HG03175 (cell line): ENCODE results near the gene BEAN1.

Source experiments
- ATAC-seq: cut with Tn5 transposase; IDR thresholded peaks from one replicate; pipeline ENCODE4 v1.9.1; 2021; ENCODE audit warnings: mild to moderate bottlenecking, moderate library complexity; ENCODE audit not compliant: unreplicated experiment

The BEAN1 gene, protein sequence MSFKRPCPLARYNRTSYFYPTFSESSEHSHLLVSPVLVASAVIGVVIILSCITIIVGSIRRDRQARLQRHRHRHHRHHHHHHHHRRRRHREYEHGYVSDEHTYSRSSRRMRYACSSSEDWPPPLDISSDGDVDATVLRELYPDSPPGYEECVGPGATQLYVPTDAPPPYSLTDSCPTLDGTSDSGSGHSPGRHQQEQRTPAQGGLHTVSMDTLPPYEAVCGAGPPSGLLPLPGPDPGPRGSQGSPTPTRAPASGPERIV

DNA sequence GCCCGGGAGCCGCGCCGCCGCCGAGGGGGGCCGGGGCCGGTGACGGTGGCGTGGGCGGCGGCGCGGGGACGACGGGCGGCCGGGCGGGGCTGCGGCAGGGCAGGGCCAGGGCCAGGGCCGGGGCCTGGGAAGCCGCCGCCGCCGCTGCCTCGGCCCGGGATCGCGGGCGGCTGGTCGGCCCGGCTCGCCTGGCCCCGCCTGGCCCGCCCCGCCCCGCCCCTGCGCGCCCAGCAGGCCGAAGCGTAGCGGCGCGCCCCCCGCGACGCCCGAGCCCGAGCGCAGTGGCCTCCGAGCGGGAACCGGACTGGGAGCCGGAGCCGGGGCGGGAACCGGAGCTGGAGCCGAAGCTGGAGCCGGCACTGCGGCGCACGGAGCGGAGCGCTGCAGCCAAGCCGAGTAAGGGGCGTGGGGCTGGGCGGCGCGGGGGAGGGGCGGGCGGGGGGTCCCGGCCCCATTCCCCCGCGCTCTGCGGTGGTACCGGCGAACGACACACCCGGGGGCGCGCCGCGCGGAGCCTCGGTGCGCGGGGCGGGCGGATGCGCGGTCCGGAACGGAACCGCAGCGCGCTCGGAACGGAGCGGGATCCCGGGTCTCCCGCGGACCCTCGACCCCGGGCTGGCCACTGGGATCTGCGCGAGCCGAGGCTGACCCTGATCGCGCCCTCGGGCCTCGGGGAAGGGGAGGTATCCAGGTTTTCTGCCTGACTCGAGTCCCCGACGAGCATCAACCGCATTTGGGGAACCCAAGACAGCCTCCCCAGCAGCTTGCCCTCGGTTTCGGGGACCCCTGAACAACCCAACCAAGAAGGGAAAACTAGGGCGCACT, at the start of gene BEAN1:
TSS of gene BEAN1 (plus strand) at position 260 of the 825 bp plus-strand sequence. CDS start 10,382 bp downstream, outside the sequence.
- ATAC-seq: no peak

DNA sequence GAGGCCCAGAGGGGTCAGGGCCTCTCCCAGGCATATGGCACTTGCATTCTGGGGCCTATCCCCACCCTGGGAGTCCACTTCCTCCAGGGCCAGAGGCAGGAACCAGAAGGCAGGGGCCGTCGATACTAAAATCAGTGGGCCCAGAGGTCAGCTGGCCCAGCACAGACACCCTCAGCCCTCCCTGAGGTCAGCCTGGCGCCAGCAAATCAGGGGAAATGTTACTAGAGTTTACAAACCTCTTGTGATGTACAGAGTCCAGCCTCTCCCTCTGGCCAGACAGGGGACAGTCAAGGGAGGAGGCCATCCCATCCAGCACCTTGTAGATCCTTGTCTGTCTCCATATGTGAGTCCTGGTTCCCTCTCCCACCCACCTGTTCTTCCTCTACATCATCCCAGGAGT, 49.8 kb upstream of the BEAN1 start:
- no peak for ATAC-seq

DNA sequence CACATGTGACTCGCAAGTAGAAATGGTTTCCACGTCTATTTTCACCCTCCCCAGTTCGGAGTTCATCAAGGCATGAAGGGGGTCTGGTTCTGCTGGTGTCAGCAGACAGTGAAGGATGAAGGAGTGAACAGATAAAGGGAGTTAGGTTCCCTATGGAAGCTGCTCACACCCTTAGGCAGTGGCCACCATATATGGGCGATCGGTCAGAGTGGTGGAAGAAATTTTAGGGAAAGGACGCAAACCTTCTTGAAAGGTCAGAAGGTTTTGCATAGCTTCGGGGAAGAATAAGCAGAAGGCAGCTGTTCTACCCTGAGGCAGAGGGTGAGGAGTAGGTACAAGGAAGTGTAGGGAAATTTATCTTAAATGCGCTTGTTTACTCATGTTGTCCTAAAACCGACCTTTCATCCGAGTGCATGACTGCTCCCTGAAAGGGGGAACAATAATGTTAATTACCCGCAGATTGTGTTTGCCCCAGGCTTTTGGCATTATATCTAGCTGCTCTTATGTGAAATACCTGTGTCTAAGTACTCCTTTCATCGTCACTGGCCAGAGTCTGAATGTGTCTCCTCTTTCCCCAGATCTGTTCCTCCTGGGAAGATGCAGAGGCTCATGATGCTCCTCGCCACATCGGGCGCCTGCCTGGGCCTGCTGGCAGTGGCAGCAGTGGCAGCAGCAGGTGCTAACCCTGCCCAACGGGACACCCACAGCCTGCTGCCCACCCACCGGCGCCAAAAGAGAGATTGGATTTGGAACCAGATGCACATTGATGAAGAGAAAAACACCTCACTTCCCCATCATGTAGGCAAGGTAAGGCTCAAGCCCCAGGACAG, 48.1 kb upstream of the BEAN1 start:
- no peak for ATAC-seq

DNA sequence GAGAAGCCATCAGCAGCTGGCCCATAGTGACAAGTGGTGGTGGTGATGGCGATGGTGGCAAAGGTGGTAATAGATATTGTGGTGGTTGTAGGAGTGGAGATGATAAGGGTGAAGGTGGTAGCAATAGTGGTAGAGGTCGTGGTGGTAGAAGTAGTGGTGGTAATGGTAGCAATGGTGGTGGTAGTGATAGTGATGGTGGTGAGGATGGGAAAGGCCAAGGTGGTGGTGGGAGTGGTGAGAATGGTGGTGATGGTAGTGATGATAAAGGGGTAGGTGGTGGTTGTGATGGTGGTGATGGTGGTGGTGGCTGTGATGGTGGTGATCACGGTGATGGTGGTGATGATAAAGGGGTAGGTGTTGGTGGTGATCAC, 47.5 kb upstream of the BEAN1 start:
- ATAC-seq: no peak

DNA sequence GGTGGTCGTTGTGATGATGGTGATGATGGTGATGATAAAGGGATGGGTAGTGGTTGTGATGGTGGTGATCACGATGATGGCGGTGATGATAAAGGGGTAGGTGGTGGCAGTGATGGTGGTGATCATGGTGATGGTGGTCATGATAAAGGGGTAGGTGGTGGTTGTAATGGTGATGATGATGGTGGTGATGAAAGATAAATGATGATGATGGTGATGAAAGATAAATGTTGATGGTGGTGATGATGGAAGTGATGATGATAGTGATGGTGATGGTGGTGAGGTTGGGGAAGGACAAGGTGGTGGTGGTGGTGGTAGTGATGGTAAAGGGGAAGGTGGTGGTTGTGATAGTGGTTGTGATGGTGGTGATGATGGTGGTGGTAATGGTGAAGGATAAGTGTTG, 46.7 kb upstream of the BEAN1 start:
- no peak for ATAC-seq

DNA sequence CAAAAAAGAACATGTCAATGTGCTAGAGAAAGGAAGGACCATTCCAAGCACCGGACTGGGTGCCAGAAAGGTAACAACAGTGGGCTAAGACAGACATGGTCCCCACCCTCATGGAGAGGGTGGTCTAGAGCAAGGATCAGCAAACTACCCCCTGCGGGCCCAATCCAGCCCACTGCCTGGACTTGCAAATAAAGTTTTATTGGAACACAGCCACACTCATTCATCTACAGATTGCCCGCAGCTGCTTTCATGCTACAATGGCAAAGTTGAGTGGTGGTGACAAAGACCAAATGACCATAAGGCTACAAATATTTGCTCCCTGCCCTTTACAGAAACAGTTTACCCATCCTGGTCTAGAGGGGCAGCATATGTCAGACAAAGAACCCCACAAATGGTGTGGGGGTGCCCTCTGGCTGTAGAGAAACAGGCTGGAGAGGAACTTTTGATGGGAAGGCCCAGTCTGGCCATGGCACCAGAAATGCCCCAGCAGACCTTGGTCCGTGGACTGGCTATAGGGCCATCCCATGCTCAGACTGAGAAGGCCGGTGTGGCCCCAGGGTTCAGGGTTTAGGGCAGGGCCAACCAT, 45.4 kb upstream of the BEAN1 start:
- no peak for ATAC-seq

DNA sequence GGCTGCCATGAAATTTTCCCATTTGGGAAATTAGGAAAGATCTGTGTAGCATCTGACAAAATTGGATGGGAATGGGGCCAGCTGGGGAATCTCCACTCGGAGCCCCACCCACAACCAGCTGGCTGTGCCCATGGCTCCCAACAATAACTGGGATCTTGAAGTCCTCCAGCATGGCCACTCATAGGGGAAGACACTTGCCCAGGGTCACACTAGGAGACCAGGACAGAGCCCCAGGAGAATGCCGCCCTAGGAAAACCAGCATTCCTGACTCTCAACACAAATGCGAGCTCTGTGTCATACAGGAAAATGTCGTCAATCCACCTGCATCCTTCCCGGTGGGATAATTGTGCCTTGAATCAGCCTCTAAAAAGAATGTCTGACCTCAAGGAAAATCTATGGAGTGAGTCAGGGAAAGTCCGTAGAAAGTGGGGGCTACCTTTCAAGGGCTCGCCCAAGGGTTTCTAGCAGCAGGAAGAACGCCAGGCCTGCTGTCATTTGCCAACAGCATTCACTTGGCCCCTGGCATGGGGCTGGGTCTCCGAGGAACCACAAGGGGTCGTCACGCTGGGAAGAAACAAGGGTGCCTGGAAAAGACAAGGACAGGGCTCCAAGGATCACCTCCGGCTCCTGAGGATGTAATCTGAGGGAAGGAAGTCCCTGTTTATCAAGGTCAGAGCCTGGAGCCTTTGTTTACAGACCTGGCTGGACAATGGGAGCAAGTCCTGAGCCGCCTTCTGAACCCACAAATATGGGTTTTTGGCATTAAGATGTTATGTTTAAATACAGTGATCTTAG, 44.7 kb upstream of the BEAN1 start:
- no peak for ATAC-seq

DNA sequence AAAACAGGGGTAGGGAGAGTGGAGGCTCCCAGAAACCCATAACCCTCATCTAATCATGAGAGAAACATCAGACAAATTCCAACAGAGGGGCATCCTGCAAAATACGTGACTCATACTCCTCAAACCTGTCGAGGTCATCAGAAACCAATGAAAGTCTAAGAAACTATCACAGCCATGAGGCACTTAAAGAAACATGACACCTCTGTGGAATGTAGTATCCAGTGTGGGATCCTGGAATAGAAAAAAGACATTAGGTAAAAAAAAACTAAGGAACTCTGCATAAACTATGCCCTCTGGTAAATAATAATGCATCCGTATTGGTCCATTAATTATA, 44.2 kb upstream of the BEAN1 start:
- no peak for ATAC-seq

DNA sequence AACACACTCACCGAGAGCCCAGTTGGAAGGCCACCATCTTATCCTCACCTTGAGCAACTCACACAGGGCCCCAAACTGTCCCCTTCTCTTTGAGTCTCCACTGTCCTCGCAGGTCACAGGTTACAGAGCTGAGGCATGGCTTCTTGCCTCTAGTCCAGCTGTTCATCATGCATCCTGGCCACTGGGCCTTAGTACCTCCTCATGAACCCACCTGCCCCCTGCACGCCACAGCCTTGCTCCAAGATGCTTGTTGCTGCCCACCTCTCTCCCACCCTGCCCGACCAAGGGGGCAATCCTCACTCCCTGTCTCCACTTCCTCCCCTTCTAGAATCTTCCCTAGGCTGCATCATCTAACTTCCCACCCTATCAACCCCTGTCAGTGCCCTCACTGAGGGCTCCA, 43.5 kb upstream of the BEAN1 start:
- ATAC-seq: no peak

DNA sequence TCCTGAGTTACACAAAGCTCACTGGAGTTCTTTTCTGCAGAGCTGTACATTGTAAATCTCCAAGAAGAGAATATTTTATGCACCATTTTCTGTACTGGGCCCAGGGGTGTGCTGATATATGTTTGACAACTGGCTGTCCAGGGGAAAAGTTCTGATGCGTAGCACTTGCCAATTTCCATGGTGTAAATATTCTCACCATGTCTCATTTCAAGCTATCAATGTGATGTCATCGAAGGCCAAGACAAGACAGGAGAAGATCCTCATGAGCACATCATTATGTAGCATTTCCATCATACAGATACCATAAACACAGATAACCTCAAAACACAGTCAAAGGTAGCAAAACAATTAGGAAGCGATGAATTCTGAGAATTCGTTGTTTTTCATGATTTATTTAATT, 41.7 kb upstream of the BEAN1 start:
- no peak for ATAC-seq

DNA sequence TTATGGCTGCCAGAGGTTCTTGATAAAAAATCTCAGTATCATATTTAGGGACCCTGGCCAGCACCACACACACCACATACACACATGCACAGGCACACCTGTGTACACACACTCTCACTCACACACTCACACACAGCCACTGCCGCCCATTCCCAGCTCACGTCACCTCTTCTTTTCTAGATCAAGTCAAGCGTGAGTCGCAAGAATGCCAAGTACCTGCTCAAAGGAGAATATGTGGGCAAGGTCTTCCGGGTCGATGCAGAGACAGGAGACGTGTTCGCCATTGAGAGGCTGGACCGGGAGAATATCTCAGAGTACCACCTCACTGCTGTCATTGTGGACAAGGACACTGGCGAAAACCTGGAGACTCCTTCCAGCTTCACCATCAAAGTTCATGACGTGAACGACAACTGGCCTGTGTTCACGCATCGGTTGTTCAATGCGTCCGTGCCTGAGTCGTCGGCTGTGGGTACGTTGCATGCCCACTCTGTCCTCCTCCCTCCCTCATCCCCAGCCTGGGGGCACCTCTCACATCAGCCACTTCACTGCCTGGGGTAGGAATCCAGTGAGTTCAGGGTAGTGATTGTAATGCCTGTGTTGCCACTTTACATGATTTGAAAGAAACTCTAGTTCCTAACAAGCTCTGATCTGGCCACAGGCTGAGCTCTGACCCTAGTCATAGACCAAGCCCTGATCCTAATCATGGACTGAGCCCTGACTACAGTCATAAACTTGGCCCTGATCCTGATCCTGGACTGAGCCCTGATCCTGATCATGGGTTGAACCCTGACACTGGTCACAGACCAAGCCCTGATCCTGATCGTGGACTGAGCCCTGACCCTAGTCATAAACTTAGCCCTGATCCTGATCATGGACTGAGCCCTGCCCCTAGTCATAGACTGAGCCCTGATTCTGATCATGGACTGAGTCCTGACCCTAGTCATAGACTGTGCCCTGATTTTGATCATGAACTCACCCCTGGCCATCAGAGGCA, 40.2 kb upstream of the BEAN1 start:
- no peak for ATAC-seq

DNA sequence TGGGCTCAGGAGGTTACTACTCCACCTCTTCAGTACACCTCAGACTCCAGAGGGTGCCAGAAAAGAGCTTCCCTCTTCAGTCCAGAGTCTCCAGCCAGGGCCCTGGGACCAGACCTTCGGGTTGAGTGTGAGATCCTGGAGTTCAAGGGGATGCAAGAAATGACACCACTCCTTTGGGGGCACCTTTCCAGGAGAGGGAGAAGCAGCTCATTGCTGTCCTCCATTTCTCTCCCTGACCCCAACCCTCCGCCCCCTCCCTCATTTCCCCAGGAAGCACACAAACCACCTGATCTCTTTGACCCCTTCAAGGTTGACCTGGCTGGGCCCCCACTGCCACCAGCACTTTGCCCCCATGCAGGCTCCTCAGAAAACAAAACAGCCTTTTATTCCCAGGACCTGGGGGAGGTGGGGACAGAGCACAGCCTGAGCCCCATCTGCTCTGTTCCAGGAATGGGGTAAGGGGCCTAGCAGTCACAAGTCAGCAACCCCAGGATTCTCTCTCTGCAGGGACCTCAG, 39.2 kb upstream of the BEAN1 start:
- no peak for ATAC-seq

DNA sequence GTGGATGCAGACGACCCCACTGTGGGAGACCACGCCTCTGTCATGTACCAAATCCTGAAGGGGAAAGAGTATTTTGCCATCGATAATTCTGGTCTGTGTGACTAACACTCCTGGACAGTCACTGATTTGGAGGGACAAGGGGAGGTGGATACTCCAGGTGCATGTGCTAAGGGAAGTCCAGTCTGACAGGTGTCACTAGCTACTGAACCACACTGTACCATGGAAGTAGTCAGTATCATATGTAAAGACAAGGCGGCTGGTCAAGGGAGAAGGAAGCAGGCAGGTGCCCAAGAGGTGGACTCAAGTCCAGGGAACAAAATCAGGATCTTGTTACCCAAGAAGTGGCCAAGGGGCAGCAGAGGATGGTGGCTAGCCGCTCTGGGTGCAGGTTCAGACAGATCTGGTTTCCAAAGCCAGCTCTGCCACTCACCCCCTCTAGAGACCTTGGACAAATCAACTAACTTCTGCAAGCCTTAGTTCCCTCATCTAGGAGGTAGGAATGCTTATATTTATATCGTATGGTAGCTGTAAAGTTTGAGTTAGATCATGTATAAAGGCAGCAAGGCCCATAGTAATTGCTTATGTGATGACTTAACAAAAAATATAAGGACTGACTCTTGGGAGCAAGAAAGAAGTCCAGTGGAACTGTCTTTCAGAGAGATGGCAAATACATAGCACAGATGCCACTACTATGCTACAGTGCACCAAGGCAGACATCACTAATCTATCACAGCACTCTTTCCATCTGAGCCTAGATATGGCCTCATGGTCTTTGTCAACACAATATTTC, 38.5 kb upstream of the BEAN1 start:
- ATAC-seq: no peak

DNA sequence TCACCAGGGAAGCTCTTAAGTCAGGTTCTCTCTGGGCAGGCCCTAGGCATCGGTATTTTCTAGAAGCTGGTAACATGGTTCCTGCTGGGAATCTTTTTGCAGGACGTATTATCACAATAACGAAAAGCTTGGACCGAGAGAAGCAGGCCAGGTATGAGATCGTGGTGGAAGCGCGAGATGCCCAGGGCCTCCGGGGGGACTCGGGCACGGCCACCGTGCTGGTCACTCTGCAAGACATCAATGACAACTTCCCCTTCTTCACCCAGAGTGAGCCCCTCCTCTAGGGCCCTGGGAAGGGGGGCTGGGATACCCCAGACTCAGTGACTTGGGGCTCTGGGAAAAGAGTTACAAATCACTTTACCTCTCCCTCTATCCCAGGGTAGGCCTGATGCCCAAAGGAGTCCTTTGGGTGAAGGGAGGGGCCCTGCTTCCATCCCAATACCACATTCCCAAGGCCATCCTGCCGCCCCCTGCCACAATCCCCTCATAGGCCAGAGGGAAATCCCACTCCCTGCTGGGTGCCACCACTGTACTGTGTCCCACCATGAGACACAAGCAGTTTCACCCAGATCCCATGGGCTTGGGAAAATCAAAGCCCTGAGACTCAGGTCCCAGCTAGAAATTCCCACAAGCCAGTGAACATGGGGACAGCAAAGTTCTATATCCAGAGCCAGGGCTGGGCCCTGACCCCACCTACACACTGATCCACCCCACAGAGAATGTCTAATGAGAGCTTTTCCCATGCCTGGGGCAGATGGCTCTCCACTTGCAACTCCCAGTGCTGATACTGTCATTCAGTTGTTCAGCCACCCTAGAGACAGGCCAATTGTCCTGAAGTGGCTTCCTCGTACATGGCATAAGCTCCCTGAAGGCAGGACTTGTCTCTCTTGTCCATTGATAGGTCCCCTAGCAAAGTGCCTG, 37.6 kb upstream of the BEAN1 start:
- no peak for ATAC-seq

DNA sequence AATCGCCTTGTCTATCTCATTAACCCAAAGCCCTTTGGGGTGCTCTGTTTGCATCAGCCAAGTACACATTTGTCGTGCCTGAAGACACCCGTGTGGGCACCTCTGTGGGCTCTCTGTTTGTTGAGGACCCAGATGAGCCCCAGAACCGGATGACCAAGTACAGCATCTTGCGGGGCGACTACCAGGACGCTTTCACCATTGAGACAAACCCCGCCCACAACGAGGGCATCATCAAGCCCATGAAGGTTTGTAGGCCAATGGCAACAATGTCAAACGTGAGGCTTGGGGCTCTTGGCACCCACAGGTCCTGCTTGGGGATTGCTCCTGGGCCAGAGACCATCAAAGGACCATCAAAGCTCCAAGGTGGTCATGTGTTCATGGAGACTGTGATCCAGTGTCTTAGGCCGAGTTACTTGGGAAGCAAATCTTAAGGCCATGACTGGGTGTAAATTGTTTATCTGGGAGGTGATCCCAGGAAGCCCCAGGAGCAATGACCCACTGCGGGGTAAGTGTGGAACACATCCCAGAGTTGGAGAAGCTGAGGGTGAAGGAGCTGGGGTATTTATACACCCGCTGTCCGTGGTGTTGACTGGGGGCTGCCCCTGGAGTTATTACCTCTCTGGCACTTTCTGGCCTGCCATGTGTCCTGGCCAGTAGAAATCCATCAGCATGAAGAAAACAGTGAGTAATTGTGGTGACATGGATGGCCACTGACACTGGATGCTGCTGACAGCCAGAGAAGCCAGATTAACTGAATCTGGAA, 36.6 kb upstream of the BEAN1 start:
- no peak for ATAC-seq
